ENCODE results near the gene RSRC1. TPM values are rescaled to one million over a fixed set of nuclear protein-coding genes. Genes with fewer than 3 reads are reported as not detected.

The RSRC1 gene
- total and polyA plus RNA-seq, 10 donors: 7.2 to 56.5 (median 33.1) TPM

DNA sequence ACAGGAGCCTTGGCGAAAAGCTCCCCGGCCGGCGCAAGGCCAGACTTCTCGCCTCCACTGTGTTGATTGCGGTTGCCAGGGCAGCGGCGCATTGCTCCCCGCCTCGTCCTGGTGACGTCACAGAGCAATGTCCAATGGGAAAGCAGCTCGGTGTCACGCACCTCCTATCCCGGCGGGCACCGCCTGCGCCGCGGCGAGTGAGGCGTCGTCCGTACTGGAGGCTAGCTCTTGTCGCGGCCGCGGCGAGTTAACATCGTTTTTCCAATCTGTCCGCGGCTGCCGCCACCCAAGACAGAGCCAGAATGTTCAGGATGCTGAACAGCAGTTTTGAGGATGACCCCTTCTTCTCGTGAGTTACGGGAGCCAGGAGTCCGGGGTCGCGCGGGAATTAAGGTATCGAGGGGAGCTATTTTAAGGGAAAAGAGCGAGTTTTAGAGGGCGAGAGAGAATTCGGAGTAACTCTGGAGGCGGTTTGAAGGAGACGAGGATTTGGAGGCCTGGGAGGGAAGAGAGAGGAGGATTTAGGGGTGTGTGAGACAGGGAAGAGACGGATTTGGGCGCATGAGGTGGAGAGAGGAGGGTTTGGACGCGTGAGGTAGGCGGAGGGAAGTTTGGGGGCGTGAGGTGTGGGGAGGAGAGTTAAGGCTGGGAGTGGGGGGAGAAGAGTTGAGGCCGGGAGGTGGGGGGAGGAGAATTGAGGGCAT lies 461.3 kb downstream of the RSRC1 start, which contains the start of gene MLF1:
TSS of gene MLF1 (plus strand) at position 196 of the 704 bp plus-strand sequence. CDS start at position 303, 107 bp downstream.
- Histone ChIP-seq H3K36me3 (no peaks in the 10 kb centered on the region), H3K4me3 (peak within 1 kb of the TSS; percentile 30 to 71 (median 50)), H3K27me3 (replicated peaks in 1 of 7) (peaks cover 0 to 40% (median 0%) of the 10 kb centered on the region in 7 donors), H3K9me3 (no peaks in the 10 kb centered on the region), H3K4me1 (peaks cover 0 to 14% (median 5%) of the 10 kb centered on the region in 6 donors), H3K27ac (peak within 1 kb of the TSS in 4 of 8 donors; percentile 41 to 55 (median 45))
- TF ChIP-seq, protein P1, sequence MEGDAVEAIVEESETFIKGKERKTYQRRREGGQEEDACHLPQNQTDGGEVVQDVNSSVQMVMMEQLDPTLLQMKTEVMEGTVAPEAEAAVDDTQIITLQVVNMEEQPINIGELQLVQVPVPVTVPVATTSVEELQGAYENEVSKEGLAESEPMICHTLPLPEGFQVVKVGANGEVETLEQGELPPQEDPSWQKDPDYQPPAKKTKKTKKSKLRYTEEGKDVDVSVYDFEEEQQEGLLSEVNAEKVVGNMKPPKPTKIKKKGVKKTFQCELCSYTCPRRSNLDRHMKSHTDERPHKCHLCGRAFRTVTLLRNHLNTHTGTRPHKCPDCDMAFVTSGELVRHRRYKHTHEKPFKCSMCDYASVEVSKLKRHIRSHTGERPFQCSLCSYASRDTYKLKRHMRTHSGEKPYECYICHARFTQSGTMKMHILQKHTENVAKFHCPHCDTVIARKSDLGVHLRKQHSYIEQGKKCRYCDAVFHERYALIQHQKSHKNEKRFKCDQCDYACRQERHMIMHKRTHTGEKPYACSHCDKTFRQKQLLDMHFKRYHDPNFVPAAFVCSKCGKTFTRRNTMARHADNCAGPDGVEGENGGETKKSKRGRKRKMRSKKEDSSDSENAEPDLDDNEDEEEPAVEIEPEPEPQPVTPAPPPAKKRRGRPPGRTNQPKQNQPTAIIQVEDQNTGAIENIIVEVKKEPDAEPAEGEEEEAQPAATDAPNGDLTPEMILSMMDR (IDR thresholded peaks at IDR 0.05 in 8 of 11, conservative IDR thresholded peaks at IDR 0.05 in 3 of 11): no peak
- TF ChIP-seq POLR2A (IDR thresholded peaks at IDR 0.05) (peak in 1 of 3 donors; percentile 52), POLR2AphosphoS5 (IDR thresholded peaks at IDR 0.05) (peak; percentile 87 to 94 (median 88))
- 1 to 4% (median 2%) methylated on average over 25 to 51 of the region's 51 CpGs for WGBS, 5 donors
- intact Hi-C loops (cut with DNase I; ENCODE audit: low total_unique reads): no loop called here
- DNase-seq: peak; percentile 93

DNA sequence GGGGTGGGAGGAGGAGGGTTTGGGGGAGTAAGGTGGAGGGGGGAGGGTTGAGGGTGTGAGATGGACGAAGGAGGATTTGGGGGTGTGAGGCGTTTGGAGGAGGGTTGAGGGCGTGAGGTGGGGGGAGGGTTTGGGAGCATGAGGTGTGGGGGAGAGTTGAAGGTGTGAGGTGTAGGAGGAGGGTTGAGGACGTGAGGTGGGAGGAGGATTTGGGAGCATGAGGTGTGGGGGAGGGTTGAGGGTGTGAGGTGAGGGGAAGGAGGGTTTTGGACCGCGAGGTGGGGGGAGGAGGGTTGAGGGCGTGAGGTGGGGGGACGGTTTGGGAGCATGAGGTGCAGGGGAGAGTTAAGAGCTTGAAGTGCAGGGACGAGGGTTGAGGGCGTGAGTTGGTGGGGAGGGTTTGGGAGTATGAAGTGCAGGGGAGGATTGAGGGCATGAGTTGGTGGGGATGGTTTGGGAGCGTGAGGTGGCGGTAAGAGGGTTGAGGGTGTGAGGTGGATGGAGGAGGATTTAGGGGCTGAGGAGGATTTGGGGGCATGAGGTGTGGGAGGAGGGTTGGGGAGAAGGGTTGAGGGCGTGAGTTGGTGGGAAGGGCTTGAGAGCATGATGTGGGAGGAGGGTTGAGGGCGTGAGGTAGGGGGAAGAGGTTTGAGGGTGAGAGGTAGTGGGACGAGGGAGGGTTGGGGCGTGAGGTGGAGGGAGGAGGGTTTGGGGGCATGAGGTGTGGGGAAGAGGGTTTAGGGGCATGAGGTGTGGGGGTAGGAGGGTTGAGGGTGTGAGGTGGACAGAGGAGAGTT lies 462.3 kb downstream of the RSRC1 start:
- 90 to 93% (median 92%) methylated on average over 15 to 16 of the region's 16 CpGs for WGBS, 5 donors
- intact Hi-C loops (cut with DNase I; ENCODE audit: low total_unique reads): no loop called here
- peaks cover 0 to 35% (median 0%) of the 10 kb centered on the region in 7 donors for H3K27me3 ChIP-seq (replicated peaks in 1 of 7)
- TF ChIP-seq POLR2A (IDR thresholded peaks at IDR 0.05): no peak
- no peak for TF ChIP-seq POLR2AphosphoS5 (IDR thresholded peaks at IDR 0.05)
- TF ChIP-seq, protein P1 (IDR thresholded peaks at IDR 0.05 in 8 of 11, conservative IDR thresholded peaks at IDR 0.05 in 3 of 11): no peak
- H3K4me1 ChIP-seq: peaks cover 0 to 14% (median 5%) of the 10 kb centered on the region in 6 donors
- no peaks in the 10 kb centered on the region for H3K9me3 ChIP-seq
- H3K4me3 ChIP-seq: peak overlapping the region in 1 of 8 donors; percentile 71
- DNase-seq: no peak
- H3K27ac ChIP-seq: no peak overlapping the region
- no peaks in the 10 kb centered on the region for H3K36me3 ChIP-seq

GRCh38 chr3:158572766-158573060 lies 462.8 kb downstream of the RSRC1 start:
- TF ChIP-seq, protein P1 (IDR thresholded peaks at IDR 0.05 in 8 of 11, conservative IDR thresholded peaks at IDR 0.05 in 3 of 11): no peak
- TF ChIP-seq POLR2AphosphoS5 (IDR thresholded peaks at IDR 0.05): no peak
- Histone ChIP-seq H3K27me3 (replicated peaks in 1 of 7) (peaks cover 0 to 35% (median 0%) of the 10 kb centered on the region in 7 donors), H3K9me3 (no peaks in the 10 kb centered on the region), H3K4me3 (no peak overlapping the region), H3K36me3 (no peaks in the 10 kb centered on the region), H3K4me1 (peaks cover 0 to 14% (median 5%) of the 10 kb centered on the region in 6 donors), H3K27ac (no peak overlapping the region)
- DNase-seq: no peak
- 91 to 94% (median 93%) methylated on average over 8 of the region's 8 CpGs for WGBS, 5 donors
- intact Hi-C loops (cut with DNase I; ENCODE audit: low total_unique reads): no loop called here

GRCh38 chr3:158573714-158574113 lies 463.8 kb downstream of the RSRC1 start:
- Histone ChIP-seq H3K27ac (no peak overlapping the region), H3K9me3 (no peaks in the 10 kb centered on the region), H3K27me3 (replicated peaks in 1 of 7) (peaks cover 0 to 31% (median 0%) of the 10 kb centered on the region in 7 donors), H3K36me3 (no peaks in the 10 kb centered on the region), H3K4me1 (peaks cover 0 to 14% (median 5%) of the 10 kb centered on the region in 6 donors), H3K4me3 (no peak overlapping the region)
- intact Hi-C loops (cut with DNase I; ENCODE audit: low total_unique reads): no loop called here
- 88 to 94% (median 92%) methylated on average over 7 of the region's 7 CpGs for WGBS, 5 donors
- TF ChIP-seq, protein P1 (IDR thresholded peaks at IDR 0.05 in 8 of 11, conservative IDR thresholded peaks at IDR 0.05 in 3 of 11): no peak
- no peak for TF ChIP-seq POLR2AphosphoS5 (IDR thresholded peaks at IDR 0.05)
- DNase-seq: no peak

All from spleen (tissue), 11 donors.